PC-9 (cell line): ENCODE results near the gene ITGA5. TPM values are rescaled to one million over a fixed set of nuclear protein-coding genes. Genes with fewer than 3 reads are reported as not detected.

Experiments
- BruUV-seq: library from RNA; stranded (reverse); fragments of 400-500 nt; replicated peaks from 2 replicates; lab custom pipeline; 2021; lab: Mats Ljungman, UMichigan
- CTCF ChIA-PET: fragments of 300-600 bp; sonication (Branson Sonifier 250); formaldehyde crosslinking; loops from one replicate; lab custom pipeline; 2022; ENCODE audit warnings: antibody characterized with exemption; lab: Charles Lee
- POLR2A ChIA-PET: fragments of 300-600 bp; sonication (Branson Sonifier 250); formaldehyde crosslinking; loops from one replicate; lab custom pipeline; 2022; ENCODE audit warnings: antibody characterized with exemption; ENCODE audit not compliant: unreplicated experiment; lab: Charles Lee
- DNase-seq, 2 experiments: peaks; one replicate each; pipeline versions ENCODE4 v3.0.0 to v3.0.0-alpha.2; 2015 to 2022; ENCODE audit warnings: mixed read lengths in 1 of 2
- H2AFZ ChIP-seq: fragments of 200-600 bp; sonication (generic); 2 replicates; pipeline ENCODE4 v1.8.1; 2017; ENCODE audit warnings: antibody characterized with exemption
- H3F3A ChIP-seq: fragments of 200-600 bp; sonication (generic); 2 replicates; pipeline ENCODE4 v1.8.1; 2017; ENCODE audit warnings: antibody characterized with exemption, mild to moderate bottlenecking, low read depth; ENCODE audit not compliant: insufficient read depth
- H3K27ac ChIP-seq: fragments of 200-600 bp; sonication (generic); 2 replicates; pipeline ENCODE4 v1.6.1; 2016; ENCODE audit warnings: mixed run types
- H3K27me3 ChIP-seq: fragments of 200-600 bp; sonication (generic); 2 replicates; pipeline ENCODE4 v1.6.1; 2016; ENCODE audit warnings: low read depth, mixed run types; ENCODE audit not compliant: insufficient read depth
- H3K36me3 ChIP-seq: fragments of 200-600 bp; sonication (generic); 2 replicates; pipeline ENCODE4 v1.6.1; 2016; ENCODE audit warnings: low read depth, mixed run types
- H3K4me1 ChIP-seq: fragments of 200-600 bp; sonication (generic); replicated peaks from 2 replicates; pipeline ENCODE4 v1.6.1; 2016; ENCODE audit warnings: mixed run types; ENCODE audit not compliant: insufficient read depth
- H3K4me2 ChIP-seq: fragments of 200-600 bp; sonication (generic); 2 replicates; pipeline ENCODE4 v1.6.1; 2017; ENCODE audit warnings: mixed run types
- H3K4me3 ChIP-seq: fragments of 200-600 bp; sonication (generic); 2 replicates; pipeline ENCODE4 v1.6.1; 2016; ENCODE audit warnings: mixed run types
- H3K79me2 ChIP-seq: fragments of 200-600 bp; sonication (generic); 2 replicates; pipeline ENCODE4 v1.6.1; 2017; ENCODE audit warnings: low read depth, mixed run types
- H3K9me2 ChIP-seq: fragments of 200-600 bp; sonication (generic); 2 replicates; pipeline ENCODE4 v1.8.1; 2017; ENCODE audit warnings: mild to moderate bottlenecking; ENCODE audit not compliant: insufficient read depth
- H3K9me3 ChIP-seq: fragments of 200-600 bp; sonication (generic); 2 replicates; pipeline ENCODE4 v1.8.1; 2016; ENCODE audit warnings: low read depth; ENCODE audit not compliant: insufficient read depth
- H4K20me1 ChIP-seq: fragments of 200-600 bp; sonication (generic); 2 replicates; pipeline ENCODE4 v1.8.1; 2017; ENCODE audit not compliant: insufficient read depth
- CTCF ChIP-seq: fragments of 200-600 bp; sonication (generic); conservative IDR thresholded peaks from 2 replicates; pipeline ENCODE4 v1.6.1; 2017; ENCODE audit warnings: mixed run types, antibody characterized with exemption, mild to moderate bottlenecking, moderate library complexity
- EZH2 ChIP-seq: fragments of 200-600 bp; sonication (generic); IDR thresholded peaks from 2 replicates; pipeline ENCODE4 v1.8.0; 2017; ENCODE audit warnings: antibody characterized with exemption, low read depth
- intact Hi-C: fragments of 100-400 bp; cut with micrococcal nuclease; formaldehyde crosslinking; loops from one replicate; pipeline ENCODE4 v1.10.0; 2022; ENCODE audit not compliant: unreplicated experiment
- total RNA-seq: library from RNA; stranded (reverse); gene quantifications from 2 replicates; pipeline ENCODE4 v1.2.3, GENCODE V29; 2021

Gene ITGA5
- total RNA-seq, 1 experiment from 2014 or later, result 28.4 TPM

DNA sequence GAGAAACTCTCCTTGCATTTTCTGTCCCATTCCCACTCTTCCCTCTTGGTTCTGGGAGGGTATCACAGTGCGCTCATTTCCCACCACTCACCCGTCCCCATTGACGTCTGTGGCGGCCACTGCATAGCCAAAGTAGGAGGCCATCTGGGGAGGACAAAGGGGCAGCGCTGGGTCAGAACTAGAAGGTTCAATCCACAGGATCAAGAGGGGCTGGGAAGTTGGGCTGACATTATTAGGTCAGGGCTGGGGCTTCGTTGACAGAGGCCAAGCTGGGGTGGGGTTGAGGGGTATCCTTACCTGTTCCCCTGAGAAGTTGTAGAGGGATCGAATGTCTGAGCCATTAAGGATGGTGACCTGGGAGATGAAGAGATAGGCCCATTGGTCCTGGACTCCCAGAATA, 13.5 kb downstream of the ITGA5 start:
- no peaks in the 10 kb centered on the region for H4K20me1 ChIP-seq
- no TSS peak for BruUV-seq
- no peak overlapping the region for H3K4me2 ChIP-seq
- no peak overlapping the region for H3K4me3 ChIP-seq
- TF ChIP-seq CTCF (no peak), EZH2 (no peak)
- H3F3A ChIP-seq, result peaks cover 5% of the 10 kb centered on the region; the same call in 1 of the 2 replicates
- no peaks in the 10 kb centered on the region for H3K9me2 ChIP-seq
- CTCF ChIA-PET, result interaction anchor here (0.5 kb wide), 1 partner anchor 71 kb away, joined by 4 read pairs; no protein-coding TSS in a partner anchor
- intact Hi-C loops, result no loop called here
- H3K79me2 ChIP-seq, result no peaks in the 10 kb centered on the region
- H2AFZ ChIP-seq, result no peak overlapping the region
- H3K27ac ChIP-seq, result no peak overlapping the region
- H3K4me1 ChIP-seq, result no peaks in the 10 kb centered on the region
- DNase-seq, result no peak
- POLR2A ChIA-PET, result interaction anchor here (0.7 kb wide), 1 partner anchor 11 kb away, joined by 3 read pairs; no protein-coding TSS in a partner anchor
- no peaks in the 10 kb centered on the region for H3K9me3 ChIP-seq
- no peaks in the 10 kb centered on the region for H3K27me3 ChIP-seq
- H3K36me3 ChIP-seq, result 0 out of 2 replicates have a peak, but pooled peaks cover 7% of the 10 kb centered on the region

DNA sequence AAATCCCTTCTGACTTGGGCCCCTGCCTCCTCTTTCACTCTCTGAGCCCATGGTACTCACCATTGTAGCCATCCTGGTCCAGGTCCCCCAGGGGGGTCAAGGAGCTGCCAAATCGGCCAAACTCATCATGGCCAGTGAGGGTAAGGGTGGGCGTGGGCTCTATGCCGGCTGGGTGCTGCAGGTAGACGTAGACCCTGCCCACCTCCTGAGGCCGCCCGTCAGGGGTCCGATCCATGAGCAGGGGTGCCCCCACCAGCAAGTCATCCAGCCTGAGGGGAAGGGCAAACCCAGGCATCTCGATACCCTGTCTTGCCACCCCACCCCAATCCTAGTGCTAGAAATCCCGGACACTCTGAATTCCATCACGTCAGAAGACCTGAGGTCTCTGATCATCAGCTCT, 14.0 kb downstream of the ITGA5 start:
- H3K27ac ChIP-seq, result no peak overlapping the region
- no peaks in the 10 kb centered on the region for H3K79me2 ChIP-seq
- no peaks in the 10 kb centered on the region for H3K9me2 ChIP-seq
- no peak overlapping the region for H2AFZ ChIP-seq
- POLR2A ChIA-PET, result no interaction called here
- no peaks in the 10 kb centered on the region for H3K4me1 ChIP-seq
- CTCF ChIA-PET, result no interaction called here
- no peak overlapping the region for H3K4me3 ChIP-seq
- intact Hi-C loops, result no loop called here
- TF ChIP-seq CTCF, result no peak
- no peak for TF ChIP-seq EZH2
- 0 out of 2 replicates have a peak, but pooled peaks cover 7% of the 10 kb centered on the region for H3K36me3 ChIP-seq
- no peak overlapping the region for H3K4me2 ChIP-seq
- H4K20me1 ChIP-seq, result no peaks in the 10 kb centered on the region
- BruUV-seq, result no TSS peak
- no peaks in the 10 kb centered on the region for H3K9me3 ChIP-seq
- H3F3A ChIP-seq, result peaks cover 5% of the 10 kb centered on the region; the same call in 1 of the 2 replicates
- no peaks in the 10 kb centered on the region for H3K27me3 ChIP-seq
- DNase-seq, result no peak

DNA sequence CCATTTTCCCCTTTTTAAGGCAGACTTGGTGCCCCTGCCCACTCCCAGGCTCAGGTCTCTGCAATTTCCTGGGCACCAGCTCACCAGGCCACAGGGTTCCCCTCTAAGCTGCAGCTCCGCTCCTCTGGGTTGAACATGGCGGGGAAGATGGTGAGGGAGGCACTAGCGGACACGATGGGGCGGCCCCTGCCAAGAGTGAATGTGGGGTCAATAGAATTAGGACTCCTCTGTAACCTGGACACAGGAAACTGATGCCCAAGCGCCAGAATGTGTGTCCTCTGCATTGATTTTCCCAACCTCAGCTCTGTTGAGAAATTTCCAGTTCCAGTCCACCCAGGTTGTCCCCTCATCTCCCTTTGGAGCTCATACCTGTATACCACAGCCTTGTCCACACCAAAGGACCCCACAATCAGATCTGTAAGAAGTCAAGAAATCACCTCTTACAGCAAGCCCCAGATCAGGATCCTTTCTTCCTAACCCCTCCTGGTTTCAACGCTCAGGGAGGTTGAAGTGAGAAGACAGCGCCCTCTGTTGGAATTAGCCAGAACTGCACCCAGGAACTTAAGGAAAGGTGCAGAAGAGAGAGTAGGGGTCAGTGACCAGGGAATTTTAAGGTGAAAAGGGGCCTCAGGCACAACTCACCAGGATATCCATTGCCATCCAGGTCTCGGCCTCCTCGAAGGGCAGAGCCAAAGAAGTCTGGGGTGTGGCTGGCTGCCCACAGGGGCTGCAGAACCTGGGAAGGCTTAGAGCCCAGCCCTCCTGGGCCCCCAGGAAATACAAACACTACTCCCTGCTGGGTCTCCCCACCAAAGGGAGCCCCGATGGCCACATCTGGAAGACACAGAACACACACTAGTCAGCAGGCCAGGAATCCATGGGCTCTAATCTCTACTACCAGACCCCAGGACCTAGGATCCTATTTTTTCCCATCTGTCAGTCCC, 14.7 kb downstream of the ITGA5 start:
- peaks cover 12% of the 10 kb centered on the region; the same call in 1 of the 2 replicates for H3F3A ChIP-seq
- H3K4me3 ChIP-seq, result no peak overlapping the region
- peak in 1 of 2 experiments; percentile 28 for DNase-seq
- H3K79me2 ChIP-seq, result no peaks in the 10 kb centered on the region
- no TSS peak for BruUV-seq
- H3K27me3 ChIP-seq, result no peaks in the 10 kb centered on the region
- no peaks in the 10 kb centered on the region for H3K9me3 ChIP-seq
- H3K9me2 ChIP-seq, result no peaks in the 10 kb centered on the region
- H3K27ac ChIP-seq, result no peak overlapping the region
- H4K20me1 ChIP-seq, result no peaks in the 10 kb centered on the region
- no peak overlapping the region for H3K4me2 ChIP-seq
- POLR2A ChIA-PET, result no interaction called here
- H3K4me1 ChIP-seq, result no peaks in the 10 kb centered on the region
- TF ChIP-seq EZH2, result no peak
- TF ChIP-seq CTCF, result peak; percentile 98
- H2AFZ ChIP-seq, result no peak overlapping the region
- intact Hi-C loops, result no loop called here
- 0 out of 2 replicates have a peak, but pooled peaks cover 7% of the 10 kb centered on the region for H3K36me3 ChIP-seq
- CTCF ChIA-PET, result no interaction called here
